Prostate gland (tissue), 2 donors: Measurements from ENCODE around the gene HNRNPA1L2.

Source experiments
- POLR2A ChIP-seq: fragments of 450-650 bp; IDR thresholded peaks from one replicate; pipeline ENCODE4 v1.6.1; 2016; ENCODE audit warnings: antibody characterized with exemption, mild to moderate bottlenecking
- TF ChIP-seq, protein P1 (sequence below), 4 experiments: fragments of 200-600 bp in 2 of 4; fragments of 450-650 bp in 2 of 4; sonication (generic) in 2 of 4; IDR thresholded peaks; 1 replicate in 3 of 4; 2 replicates in 1 of 4; pipeline ENCODE4 v1.5.1; 2016 to 2019; ENCODE audit warnings: antibody characterized with exemption in 4 of 4, mild to moderate bottlenecking in 2 of 4, moderate library complexity in 2 of 4

DNA sequence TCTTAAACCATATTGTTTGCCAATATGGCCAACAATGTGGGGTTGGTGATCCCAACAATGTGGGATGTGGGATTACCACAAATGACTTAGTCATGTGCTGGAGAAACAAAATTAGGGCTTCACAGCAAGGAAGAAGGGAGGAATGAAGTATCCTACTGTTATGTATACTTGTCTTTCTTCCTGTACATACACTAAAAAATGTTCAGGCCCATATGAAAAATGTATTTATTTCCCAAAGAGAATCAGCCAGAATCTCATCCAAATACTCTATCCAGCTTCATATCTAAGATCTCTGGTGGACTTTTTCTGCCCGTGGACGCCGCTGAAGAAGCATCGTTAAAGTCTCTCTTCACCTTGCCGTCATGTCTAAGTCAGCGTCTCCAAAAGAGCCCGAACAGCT lies at the start of gene HNRNPA1L2:
- TF ChIP-seq POLR2A, result no peak
- TF ChIP-seq, protein P1, sequence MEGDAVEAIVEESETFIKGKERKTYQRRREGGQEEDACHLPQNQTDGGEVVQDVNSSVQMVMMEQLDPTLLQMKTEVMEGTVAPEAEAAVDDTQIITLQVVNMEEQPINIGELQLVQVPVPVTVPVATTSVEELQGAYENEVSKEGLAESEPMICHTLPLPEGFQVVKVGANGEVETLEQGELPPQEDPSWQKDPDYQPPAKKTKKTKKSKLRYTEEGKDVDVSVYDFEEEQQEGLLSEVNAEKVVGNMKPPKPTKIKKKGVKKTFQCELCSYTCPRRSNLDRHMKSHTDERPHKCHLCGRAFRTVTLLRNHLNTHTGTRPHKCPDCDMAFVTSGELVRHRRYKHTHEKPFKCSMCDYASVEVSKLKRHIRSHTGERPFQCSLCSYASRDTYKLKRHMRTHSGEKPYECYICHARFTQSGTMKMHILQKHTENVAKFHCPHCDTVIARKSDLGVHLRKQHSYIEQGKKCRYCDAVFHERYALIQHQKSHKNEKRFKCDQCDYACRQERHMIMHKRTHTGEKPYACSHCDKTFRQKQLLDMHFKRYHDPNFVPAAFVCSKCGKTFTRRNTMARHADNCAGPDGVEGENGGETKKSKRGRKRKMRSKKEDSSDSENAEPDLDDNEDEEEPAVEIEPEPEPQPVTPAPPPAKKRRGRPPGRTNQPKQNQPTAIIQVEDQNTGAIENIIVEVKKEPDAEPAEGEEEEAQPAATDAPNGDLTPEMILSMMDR (IDR thresholded peaks at IDR 0.05), result no peak
